Natural killer cell (primary cell): ENCODE data around the gene TMEM45A. TPM values are rescaled to one million over a fixed set of nuclear protein-coding genes. Genes with fewer than 3 reads are reported as not detected.

Source experiments
- ATAC-seq, 3 donors: fragments of 150-1000 bp in 2 of 3; fragments of 200-7000 bp in 1 of 3; cut with Tn5 transposase; 1 replicate in 1 of 3; 2 replicates in 2 of 3; pipeline ENCODE4 v1.10.0; 2021; ENCODE audit warnings: mild to moderate bottlenecking in 2 of 3, moderate library complexity in 2 of 3
- DNase-seq, 2 donors: peaks; one replicate each; pipeline versions ENCODE4 v3.0.0 to v3.0.0-alpha.2; 2013 to 2021; ENCODE audit warnings: mixed read lengths in 1 of 2
- H3K27ac ChIP-seq: one replicate; pipeline ENCODE4 v1.5.1; 2013; ENCODE audit warnings: mild to moderate bottlenecking, low read length
- H3K27me3 ChIP-seq: one replicate; pipeline ENCODE4 v1.6.1; 2013; ENCODE audit warnings: low read length; ENCODE audit not compliant: control insufficient read depth, insufficient read depth
- H3K36me3 ChIP-seq: one replicate; pipeline ENCODE4 v1.6.1; 2013; ENCODE audit warnings: low read length; ENCODE audit not compliant: control insufficient read depth, insufficient read depth
- H3K4me1 ChIP-seq: one replicate; pipeline ENCODE4 v1.6.1; 2013; ENCODE audit warnings: low read length; ENCODE audit not compliant: control insufficient read depth, insufficient read depth
- H3K4me3 ChIP-seq: one replicate; pipeline ENCODE4 v1.5.1; 2013; ENCODE audit warnings: low read length
- H3K9me3 ChIP-seq: one replicate; pipeline ENCODE4 v1.6.1; 2013; ENCODE audit warnings: low read length; ENCODE audit not compliant: control insufficient read depth, insufficient read depth
- H3K27ac Mint-ChIP-seq, 2 donors: one replicate each; pipeline ENCODE4 v1.8.0; 2022; ENCODE audit warnings: mild to moderate bottlenecking in 2 of 2, mixed read lengths in 2 of 2, moderate library complexity in 1 of 2
- H3K27me3 Mint-ChIP-seq, 2 donors: one replicate each; pipeline ENCODE4 v1.8.0; 2022; ENCODE audit warnings: low read depth in 2 of 2, mixed read lengths in 2 of 2
- H3K36me3 Mint-ChIP-seq: one replicate; pipeline ENCODE4 v1.8.0; 2022; ENCODE audit warnings: mixed read lengths
- H3K4me1 Mint-ChIP-seq, 2 donors: one replicate each; pipeline ENCODE4 v1.8.0; 2022; ENCODE audit warnings: mixed read lengths in 2 of 2
- H3K4me3 Mint-ChIP-seq: one replicate; pipeline ENCODE4 v1.8.0; 2022; ENCODE audit warnings: mild to moderate bottlenecking, moderate library complexity, mixed read lengths
- H3K9me3 Mint-ChIP-seq, 2 donors: one replicate each; pipeline ENCODE4 v1.8.0; 2022; ENCODE audit warnings: mixed read lengths in 2 of 2
- WGBS: methylation state at CpG from one replicate; pipeline ENCODE4 v1.1.7; 2013; ENCODE audit warnings: missing lambda C conversion rate; ENCODE audit not compliant: insufficient coverage; 5-methylcytosine and 5-hydroxymethylcytosine counted together
- intact Hi-C: fragments of 100-400 bp; cut with micrococcal nuclease; formaldehyde crosslinking; loops from one replicate; pipeline ENCODE4 v1.14.2; 2022
- total RNA-seq, 4 donors: library from RNA; stranded (reverse); fragments of 120-200 nt in 1 of 4; gene quantifications; one replicate each; pipeline versions ENCODE4 v1.2.3 to v1.2.4, GENCODE V29; 2013 to 2022
- TF ChIP-seq, protein P1 (sequence below): fragments of 200-600 bp; IDR thresholded peaks from one replicate; pipeline ENCODE4 v1.8.0; 2022; ENCODE audit warnings: antibody characterized with exemption

The TMEM45A gene
- total RNA-seq, 3 donors from 2014 or later (not counting 1 experiment from before 2014, with no cell fraction given), result 0.23 to 0.49 (median 0.25) TPM

DNA sequence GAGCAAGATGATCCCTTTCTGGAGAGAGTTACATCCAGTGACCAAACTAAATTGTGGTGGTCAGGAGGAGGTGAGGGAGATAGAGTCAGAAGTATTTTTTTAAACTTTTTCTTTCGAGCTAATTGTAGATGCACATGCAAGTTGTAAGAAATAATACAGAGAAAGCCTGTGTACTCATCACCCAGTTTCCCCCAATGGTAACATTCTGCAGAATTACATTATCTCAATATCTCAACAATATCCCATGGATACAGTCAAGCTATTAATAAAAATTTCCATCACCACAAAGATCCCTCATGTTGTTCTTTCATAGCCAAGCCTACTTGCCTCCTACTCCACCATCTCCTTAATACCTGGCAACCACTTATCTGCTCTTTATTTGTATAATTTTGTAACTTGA lies 3.3 kb upstream of the TMEM45A start:
- Mint-ChIP-seq H3K36me3 (no peaks in the 10 kb centered on the region), H3K4me1 (peaks cover 4 to 9% of the 10 kb centered on the region in 2 donors), H3K27me3 (no peaks in the 10 kb centered on the region), H3K9me3 (no peaks in the 10 kb centered on the region), H3K4me3 (no peak overlapping the region), H3K27ac (no peak overlapping the region)
- Histone ChIP-seq H3K36me3 (no peaks in the 10 kb centered on the region), H3K27ac (no peak overlapping the region), H3K4me1 (peaks cover 9% of the 10 kb centered on the region), H3K9me3 (no peaks in the 10 kb centered on the region), H3K27me3 (no peaks in the 10 kb centered on the region), H3K4me3 (no peak overlapping the region)
- 100% methylated on average over 1 of the region's 1 CpG for whole genome bisulfite sequencing
- DNase-seq, result no peak
- TF ChIP-seq, protein P1, sequence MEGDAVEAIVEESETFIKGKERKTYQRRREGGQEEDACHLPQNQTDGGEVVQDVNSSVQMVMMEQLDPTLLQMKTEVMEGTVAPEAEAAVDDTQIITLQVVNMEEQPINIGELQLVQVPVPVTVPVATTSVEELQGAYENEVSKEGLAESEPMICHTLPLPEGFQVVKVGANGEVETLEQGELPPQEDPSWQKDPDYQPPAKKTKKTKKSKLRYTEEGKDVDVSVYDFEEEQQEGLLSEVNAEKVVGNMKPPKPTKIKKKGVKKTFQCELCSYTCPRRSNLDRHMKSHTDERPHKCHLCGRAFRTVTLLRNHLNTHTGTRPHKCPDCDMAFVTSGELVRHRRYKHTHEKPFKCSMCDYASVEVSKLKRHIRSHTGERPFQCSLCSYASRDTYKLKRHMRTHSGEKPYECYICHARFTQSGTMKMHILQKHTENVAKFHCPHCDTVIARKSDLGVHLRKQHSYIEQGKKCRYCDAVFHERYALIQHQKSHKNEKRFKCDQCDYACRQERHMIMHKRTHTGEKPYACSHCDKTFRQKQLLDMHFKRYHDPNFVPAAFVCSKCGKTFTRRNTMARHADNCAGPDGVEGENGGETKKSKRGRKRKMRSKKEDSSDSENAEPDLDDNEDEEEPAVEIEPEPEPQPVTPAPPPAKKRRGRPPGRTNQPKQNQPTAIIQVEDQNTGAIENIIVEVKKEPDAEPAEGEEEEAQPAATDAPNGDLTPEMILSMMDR, result no peak
- no peak for ATAC-seq
- intact Hi-C loops, result no loop called here

DNA sequence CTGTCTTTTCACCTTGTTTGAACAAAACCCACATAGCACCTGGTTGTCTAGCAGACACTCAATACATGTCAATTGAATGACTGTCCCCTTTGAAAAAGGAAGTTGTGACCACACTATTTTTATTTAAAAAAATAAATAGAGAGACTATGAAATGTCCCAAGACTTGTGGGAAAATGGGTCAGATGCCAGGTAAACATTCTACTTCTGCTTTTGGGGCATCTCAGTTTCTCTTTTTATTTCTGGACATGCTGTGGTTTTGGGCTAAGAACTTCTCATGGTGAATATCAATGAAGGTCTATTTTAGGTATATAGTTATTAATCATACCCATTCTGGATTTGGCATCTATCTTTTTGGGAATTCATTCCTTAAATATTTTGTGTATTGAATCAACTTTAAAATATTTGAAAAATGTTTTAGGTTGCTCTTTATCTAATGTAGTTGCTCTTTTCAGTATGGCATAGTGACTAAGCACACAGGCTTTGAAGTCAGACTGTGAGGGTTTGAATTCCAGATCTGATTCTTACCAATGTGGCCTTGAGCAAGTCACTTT lies 4.4 kb downstream of the TMEM45A start:
- H3K27me3 ChIP-seq, result no peaks in the 10 kb centered on the region
- no peak overlapping the region for H3K4me3 ChIP-seq
- DNase-seq, result no peak
- no peak overlapping the region for H3K4me3 Mint-ChIP-seq
- H3K9me3 Mint-ChIP-seq, result no peaks in the 10 kb centered on the region
- H3K36me3 Mint-ChIP-seq, result no peaks in the 10 kb centered on the region
- H3K36me3 ChIP-seq, result no peaks in the 10 kb centered on the region
- H3K27ac Mint-ChIP-seq, result no peak overlapping the region
- peaks cover 5 to 14% of the 10 kb centered on the region in 2 donors for H3K27me3 Mint-ChIP-seq
- intact Hi-C loops, result no loop called here
- peaks cover 9% of the 10 kb centered on the region for H3K4me1 ChIP-seq
- H3K4me1 Mint-ChIP-seq, result peaks cover 3 to 9% of the 10 kb centered on the region in 2 donors
- ATAC-seq, result no peak
- no peak overlapping the region for H3K27ac ChIP-seq
- TF ChIP-seq, protein P1, result no peak
- H3K9me3 ChIP-seq, result no peaks in the 10 kb centered on the region

DNA sequence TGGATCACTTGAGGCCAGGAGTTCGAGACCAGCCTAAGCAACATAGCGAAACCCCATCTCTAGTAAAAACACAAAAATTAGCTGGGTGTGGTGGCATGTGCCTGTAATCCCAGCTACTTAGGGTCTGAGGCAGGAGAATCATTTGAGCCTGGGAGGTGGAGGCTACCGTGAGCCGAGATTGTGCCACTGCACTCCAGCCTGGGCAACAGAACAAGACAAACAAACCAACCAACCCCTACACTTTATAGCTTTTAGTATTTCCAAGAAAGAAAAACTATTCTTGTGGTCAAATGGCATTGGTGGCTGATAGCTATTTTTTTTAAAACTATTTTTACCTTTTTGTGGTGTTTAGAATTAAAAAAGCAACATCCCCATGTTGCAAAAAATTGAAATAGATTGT lies 7.2 kb downstream of the TMEM45A start:
- TF ChIP-seq, protein P1, result no peak
- WGBS, result no CpG with 5 or more reads among the region's 4 CpGs
- H3K4me3 ChIP-seq, result no peak overlapping the region
- H3K36me3 Mint-ChIP-seq, result no peaks in the 10 kb centered on the region
- peaks cover 8 to 37% of the 10 kb centered on the region in 2 donors for H3K27me3 Mint-ChIP-seq
- H3K27ac Mint-ChIP-seq, result no peak overlapping the region
- H3K4me1 ChIP-seq, result no peaks in the 10 kb centered on the region
- no peaks in the 10 kb centered on the region for H3K9me3 ChIP-seq
- DNase-seq, result no peak
- H3K4me1 Mint-ChIP-seq, result no peaks in the 10 kb centered on the region
- no peak overlapping the region for H3K27ac ChIP-seq
- no peaks in the 10 kb centered on the region for H3K9me3 Mint-ChIP-seq
- intact Hi-C loops, result no loop called here
- H3K27me3 ChIP-seq, result no peaks in the 10 kb centered on the region
- no peak overlapping the region for H3K4me3 Mint-ChIP-seq
- no peak for ATAC-seq
- H3K36me3 ChIP-seq, result no peaks in the 10 kb centered on the region

DNA sequence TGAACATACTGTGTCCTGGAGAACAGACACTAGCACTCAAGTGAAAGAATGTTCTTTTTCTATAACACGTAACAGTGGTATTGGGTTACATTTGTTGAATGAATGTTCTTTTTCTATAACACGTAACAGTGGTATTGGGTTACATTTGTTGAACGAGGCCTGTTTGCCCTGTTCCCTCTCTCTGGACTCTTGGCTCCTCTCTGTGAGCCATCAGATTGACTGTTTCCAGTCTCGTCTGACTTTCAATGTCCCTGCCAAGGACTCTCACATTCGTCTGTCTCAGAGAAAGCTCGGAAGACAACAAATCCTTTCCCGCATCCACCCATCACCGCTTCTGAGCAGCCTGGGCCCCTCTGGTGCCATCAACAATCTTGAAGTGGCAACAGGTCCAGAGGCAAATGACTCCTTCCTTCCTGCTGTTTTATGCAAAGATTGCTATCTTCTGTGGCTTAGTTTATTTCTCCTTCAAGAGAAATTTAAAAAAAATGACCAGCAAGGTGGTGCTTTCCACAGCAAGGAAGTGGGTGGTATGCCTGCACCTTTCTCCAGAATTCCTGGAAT lies 8.0 kb downstream of the TMEM45A start:
- H3K27me3 Mint-ChIP-seq, result peaks cover 3 to 36% of the 10 kb centered on the region in 2 donors
- Histone ChIP-seq H3K4me3 (no peak overlapping the region), H3K9me3 (no peaks in the 10 kb centered on the region), H3K27me3 (no peaks in the 10 kb centered on the region), H3K36me3 (no peaks in the 10 kb centered on the region), H3K4me1 (no peaks in the 10 kb centered on the region), H3K27ac (no peak overlapping the region)
- H3K27ac Mint-ChIP-seq, result no peak overlapping the region
- H3K4me3 Mint-ChIP-seq, result no peak overlapping the region
- WGBS, result 78% methylated on average over 8 of the region's 8 CpGs
- no peaks in the 10 kb centered on the region for H3K36me3 Mint-ChIP-seq
- TF ChIP-seq, protein P1, result no peak
- no peak for ATAC-seq
- DNase-seq, result no peak
- no peaks in the 10 kb centered on the region for H3K9me3 Mint-ChIP-seq
- no peaks in the 10 kb centered on the region for H3K4me1 Mint-ChIP-seq
- intact Hi-C loops, result no loop called here
